GM19467 (cell line): ENCODE data around the gene SYT6.

ENCODE experiments used
- ATAC-seq: cut with Tn5 transposase; IDR thresholded peaks from one replicate; pipeline ENCODE4 v1.9.1; 2021; ENCODE audit warnings: mild to moderate bottlenecking, moderate library complexity; ENCODE audit not compliant: unreplicated experiment

Gene SYT6

GRCh38 chr1:114154963-114155322 is 1.3 kb upstream of the SYT6 start:
- ATAC-seq: no peak

DNA sequence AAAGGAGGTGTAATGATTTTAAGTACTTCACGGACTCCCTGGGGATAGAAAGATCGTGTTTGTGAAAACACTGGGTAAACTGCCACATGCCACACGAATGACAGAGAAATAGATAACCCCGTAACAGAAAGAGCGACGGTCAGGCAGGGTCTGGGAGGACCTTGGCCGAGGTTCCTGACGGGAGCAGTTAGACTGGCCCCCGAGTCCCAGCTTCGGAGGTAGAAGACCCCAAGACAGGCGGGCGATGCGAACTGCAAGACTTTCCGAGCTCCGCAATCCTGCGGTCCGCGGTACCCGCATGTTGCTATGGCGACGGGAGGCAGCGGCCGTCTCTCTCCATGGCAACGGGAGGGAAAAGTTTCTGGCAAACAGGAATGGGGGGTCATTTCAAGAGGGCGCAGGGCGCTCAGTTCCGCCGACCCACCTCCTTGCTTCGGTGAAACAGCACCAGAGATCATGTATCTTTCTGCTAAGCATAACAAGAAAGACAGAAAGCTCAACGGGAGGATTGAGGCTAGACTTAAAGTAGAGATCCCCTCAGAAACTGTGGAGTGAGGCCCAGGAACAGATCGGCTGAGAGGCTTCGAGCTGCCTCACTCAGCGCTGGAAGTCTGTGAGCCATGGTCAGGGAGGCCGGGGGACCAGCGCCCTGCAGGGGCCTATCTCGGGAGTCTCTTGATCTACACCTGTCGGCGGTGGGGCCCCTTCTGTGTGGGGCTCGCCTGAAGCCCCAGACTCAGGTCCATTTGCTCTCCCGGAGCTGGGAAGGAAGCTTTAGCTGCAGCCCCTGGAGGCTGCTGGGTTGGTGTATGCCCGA is 685 bp upstream of the SYT6 start:
- ATAC-seq: no peak

DNA sequence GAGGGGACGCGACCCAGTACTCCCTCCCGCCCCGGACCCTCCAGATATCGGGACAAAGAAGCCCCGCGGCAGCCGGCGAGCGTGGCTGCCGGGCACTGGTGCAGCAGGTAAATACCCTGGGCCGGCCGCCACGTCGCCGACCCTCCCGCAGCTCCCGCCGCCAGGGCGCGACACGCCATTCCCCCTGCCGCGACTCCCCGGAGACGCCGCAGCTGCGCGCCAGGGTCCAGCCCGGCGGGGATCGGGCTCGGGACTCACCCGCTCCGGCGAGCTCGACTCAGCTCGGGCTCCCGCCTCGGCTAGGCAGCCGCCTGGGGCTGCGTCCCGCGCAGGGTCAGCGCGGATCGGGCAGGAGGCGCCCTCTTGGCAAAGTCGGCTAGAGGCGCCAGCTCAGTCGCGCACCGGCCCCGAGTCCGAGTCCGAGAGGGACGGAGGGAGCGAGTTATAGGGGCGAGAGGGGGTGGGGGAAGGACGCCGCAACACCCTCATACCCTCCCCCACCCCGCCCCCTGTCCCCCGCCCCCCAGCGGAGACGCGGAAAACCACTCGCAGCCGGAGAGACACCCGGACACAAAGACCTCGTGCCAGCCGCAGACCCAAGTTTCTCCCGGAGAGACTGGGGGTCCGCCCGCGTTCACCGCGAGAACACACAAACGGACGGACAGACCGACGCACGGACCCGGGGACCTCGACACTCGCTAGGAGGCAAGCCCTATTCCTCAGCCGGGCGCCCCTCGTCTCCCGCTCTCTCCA is 985 bp downstream of the SYT6 start:
- ATAC-seq: no peak

- no peak for ATAC-seq
Observed at GRCh38 chr1:114152089-114152507, 1.6 kb downstream of the SYT6 start.

DNA sequence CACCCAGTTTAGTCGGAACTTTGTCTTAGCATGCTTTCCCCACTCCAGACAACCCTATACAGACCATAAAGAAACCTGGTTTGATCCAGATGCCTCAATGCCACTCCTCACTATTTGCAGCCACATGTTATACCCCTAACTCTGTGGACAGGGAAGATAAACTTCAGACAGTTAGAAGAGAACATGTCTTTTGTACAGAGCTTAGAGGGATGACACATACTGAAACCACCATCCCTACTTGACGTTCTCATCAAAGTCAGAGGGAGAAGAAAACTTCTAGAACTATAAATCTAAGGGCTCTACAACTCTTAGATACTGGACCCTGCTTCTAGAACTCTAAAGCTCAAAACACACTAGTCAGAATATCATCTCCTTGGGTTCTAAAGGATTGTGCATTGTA is 3.7 kb downstream of the SYT6 start:
- no peak for ATAC-seq

- no peak for ATAC-seq
Observed at GRCh38 chr1:114149211-114149610, 4.5 kb downstream of the SYT6 start.

GRCh38 chr1:114145504-114146151 is 8.0 kb downstream of the SYT6 start:
- ATAC-seq: no peak

DNA sequence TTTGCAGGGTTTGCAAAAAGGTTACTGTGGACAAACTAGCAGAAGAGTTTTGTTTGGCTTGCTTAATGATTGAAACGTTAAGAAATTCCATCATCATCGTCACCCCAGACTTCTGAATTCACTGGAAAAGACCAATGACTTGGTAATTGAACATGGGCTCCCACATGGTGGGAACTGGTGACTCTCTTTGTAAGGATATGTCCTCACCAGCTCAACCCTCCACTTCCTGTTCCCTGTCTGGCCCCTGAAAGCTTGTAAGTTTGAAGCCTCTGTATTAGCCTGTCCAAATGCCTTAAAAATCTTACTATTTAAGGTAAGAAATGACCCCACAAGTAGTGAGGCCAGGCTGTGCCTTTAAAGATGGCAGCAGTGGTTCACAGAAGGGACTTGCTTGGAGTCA is 9.7 kb downstream of the SYT6 start:
- no peak for ATAC-seq

DNA sequence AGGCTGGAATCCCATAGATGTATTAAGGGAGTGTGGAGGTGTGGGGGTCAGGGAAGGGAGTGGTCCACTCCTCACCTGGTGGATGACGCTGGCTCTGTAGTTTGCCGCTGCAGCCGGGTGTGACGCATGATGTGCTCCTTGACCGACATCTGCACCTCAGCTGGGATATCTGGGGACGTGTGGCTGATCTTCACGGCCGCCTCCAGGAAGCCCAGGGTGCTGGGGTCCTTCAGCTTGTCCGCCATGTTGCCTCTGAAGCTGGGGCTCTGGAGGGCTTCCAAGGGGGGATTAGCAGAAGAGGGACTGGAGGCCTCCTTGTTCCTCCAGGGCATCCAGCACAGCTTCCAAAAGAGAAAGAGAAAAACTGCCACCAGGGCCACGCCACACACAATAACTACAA is 14.1 kb downstream of the SYT6 start:
- ATAC-seq: no peak

- ATAC-seq: no peak
Observed at GRCh38 chr1:114137497-114137896, 16.2 kb downstream of the SYT6 start.

DNA sequence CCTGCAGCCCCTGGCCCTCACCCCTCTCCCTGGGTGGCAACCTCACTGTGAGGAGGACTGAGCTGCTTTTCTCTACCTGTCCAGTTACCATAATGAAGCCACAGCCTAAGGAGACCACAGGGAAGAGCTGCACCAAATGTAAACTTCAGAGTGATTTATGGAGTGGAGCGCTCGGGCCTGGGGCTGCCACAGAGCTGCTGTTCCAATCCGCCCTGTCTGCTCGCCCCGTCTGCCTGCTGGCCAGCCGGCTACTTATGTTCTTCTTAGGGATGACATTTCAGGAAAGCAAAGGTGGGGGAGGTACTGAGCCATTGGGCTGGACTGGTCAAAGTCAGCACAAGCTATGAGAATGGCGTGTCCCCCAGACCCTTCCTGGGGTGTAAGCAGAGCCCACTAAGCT is 17.9 kb downstream of the SYT6 start:
- no peak for ATAC-seq

DNA sequence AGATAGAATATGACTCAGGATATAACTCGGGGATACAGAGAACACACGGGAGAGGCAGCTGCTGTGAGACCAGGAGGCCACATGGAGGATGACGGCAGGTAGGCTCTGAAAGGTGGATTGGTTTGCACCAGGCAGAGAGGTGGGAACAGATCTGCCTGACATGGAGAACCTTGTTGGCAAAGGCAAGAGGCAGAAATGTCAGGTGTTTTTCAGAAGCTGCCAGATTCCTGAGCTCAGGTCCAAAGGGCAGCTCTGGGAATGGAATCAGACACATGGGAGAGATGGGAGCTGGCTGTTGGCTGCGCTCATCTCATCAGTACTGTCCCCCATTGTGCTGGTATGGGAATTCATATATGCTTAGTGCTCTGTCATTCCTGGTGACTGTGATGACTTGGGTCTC is 19.2 kb downstream of the SYT6 start:
- ATAC-seq: no peak

DNA sequence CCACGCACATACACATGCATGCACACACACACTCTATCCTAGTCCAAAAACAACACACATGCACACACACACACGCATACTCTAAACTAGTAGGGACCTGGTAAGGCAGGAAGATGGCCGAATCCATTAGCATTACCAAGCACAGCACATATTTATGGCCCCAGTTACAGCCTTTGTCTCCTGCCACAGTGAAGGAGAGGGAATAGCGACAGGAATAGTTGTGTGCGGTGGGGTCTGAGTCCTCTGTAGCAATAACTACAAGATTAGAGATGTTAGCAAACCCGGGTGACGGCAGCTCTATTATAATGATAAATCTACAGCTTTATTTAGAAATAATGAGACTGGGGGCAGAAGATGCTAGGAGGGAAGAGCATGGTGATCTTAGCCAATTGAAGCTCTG is 20.5 kb downstream of the SYT6 start:
- ATAC-seq: no peak

GRCh38 chr1:114131526-114132220 is 22.0 kb downstream of the SYT6 start:
- ATAC-seq: no peak

DNA sequence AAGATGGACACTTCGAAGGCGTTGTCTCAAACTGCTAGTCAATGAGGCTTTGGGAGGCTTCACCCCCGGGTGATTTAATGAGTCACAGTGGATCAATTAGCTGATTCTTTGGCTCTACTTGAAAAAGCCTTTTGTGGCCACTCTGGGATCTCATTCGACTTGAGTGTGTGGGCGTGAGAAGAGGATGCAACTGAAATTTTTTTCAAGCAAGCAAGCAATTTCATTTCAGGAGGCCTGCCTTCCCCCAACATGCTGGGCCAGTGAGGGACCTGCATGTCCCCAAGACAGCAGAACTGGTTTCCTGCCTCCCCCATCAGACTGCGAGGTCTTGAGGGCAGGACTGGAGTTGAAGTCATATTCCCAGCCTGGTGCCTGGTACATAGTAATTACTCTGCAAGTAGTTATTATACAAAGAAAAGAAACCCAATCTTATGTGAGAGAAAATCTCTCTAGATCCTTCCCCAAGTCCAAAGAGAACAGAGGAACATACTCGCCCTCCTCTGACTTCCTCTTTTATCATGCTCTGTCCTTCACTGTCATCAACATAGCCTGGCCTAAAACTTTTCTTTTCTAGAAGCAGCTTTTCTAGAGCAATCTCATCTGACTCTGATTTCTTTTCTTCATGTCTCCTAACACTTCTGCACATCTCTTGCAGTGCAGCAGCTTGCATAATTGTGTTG is 22.7 kb downstream of the SYT6 start:
- no peak for ATAC-seq

DNA sequence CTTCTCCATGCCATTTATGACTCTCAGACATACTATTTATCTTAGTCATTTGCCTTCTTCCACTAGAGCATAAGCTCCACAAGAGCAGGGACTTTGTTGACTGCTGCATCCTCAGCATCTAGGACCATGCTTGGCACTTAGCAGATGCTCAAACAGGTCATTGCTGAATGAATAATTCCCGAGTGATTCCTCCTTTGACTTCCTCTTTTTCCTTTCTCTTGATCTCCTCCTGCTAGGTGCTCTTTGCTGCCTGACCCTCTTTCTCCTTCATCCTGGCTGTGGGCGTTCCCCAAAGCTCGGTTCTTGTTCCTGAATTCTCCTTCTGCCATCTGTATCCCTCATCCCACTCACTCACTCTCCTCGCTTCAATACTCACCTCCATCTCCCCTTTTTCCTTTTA is 23.5 kb downstream of the SYT6 start:
- no peak for ATAC-seq

DNA sequence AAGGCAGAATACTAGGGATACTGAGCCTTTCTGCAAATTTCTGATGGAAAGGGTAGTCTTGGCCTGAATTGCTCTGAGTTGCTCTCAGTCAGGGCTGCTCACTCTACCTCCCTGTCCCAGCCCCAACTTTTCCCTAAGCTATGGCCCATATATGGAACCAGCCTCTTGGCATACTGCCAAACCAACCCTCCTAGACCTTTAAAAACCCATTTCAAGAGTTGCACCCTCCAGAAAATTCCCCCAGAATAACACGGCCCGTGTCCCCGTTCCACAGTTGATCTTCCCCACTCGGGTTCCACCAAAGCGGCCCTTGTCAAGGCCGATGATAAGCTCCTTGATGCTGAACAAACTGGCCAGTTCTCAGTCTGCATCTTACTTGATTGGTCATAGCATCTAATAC is 25.4 kb downstream of the SYT6 start:
- ATAC-seq: no peak

DNA sequence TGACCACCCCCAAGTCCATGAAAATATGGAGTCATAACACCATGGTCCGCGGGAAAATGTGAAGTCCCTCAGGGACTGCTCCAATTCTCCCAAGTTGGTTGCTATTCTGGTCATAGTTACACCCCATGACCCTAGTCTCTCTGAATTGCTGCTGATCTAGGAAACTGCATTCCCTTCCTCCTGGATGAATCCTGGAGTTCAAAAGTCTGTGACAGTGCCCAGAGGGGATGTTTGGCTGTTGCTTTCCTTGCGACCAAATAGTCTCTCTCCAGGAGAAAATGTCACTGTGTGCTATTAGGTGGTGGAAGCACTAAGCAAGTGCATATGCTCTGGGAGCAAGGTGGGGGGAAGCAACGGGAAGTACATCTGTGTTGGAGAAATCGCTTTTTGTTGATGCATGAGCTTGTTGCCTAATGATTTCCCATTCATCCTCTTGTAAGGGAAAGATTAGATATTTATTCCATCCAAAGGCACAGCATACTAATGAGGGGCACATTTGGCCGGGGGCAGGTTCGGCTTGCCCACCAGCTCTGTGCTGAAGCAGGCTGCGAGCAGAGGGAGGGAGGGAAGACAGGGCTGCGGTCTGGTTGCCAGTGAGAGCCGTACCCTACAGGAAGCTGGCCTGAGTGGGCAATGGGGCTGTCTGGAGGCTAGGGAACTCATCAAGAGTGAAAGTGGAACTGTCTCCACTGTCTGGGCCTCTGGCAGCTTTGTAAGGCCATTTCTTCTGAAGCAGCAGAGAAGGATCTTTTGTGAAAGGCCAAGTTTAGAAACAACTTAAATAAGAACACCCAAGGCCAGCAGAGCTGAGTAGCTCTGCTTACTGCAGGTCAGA is 27.2 kb downstream of the SYT6 start:
- ATAC-seq: peak; percentile 94

DNA sequence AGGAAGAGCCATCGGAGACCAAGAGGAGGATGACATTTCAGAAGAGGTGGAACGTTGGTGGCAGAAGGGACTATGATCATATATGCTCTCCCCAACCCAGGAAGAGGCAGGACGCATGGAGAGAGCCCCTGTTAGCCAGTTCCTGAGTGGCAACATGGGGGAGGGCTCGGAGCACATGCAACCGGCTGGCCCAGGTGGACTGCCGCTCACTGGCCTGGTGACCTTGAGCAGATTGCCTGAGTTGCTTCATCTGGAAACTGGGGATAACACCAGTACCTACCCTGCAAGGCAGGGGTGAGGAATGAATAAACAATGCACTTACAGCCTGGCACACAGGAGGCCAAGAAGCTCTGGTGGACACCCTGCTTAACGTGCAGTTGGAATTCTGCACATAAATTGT is 29.0 kb downstream of the SYT6 start:
- ATAC-seq: no peak
